GM19035 (cell line): Measurements from ENCODE around the gene COL6A3.
"Not testable (repeated sequence)": the region's sequence is repeated elsewhere in the genome, so short reads cannot be mapped to it uniquely, and the experiment has no call there.

Experiments used
- ATAC-seq: cut with Tn5 transposase; IDR thresholded peaks from one replicate; pipeline ENCODE4 v1.9.1; 2021; ENCODE audit not compliant: unreplicated experiment

The COL6A3 gene

DNA sequence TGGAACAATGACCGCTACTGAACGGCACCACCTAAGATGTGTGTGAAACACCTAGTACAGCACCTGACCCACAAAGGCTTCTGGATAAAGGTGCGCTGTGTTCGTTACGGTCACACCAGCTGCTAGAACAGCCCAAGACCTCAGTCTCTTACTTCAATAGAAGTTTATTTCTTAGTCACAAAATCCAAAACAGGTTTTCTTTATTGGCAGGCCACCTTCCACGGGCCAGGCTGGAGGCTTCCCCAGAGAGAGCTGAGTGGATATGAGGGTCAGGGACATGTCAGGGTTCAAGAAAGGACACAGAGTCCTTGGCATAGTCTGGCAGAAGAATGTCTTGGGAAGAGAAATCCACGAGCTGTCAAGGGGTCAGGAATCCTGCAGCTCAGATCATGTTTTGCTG is 92.2 kb downstream of the COL6A3 start:
- ATAC-seq: no peak

DNA sequence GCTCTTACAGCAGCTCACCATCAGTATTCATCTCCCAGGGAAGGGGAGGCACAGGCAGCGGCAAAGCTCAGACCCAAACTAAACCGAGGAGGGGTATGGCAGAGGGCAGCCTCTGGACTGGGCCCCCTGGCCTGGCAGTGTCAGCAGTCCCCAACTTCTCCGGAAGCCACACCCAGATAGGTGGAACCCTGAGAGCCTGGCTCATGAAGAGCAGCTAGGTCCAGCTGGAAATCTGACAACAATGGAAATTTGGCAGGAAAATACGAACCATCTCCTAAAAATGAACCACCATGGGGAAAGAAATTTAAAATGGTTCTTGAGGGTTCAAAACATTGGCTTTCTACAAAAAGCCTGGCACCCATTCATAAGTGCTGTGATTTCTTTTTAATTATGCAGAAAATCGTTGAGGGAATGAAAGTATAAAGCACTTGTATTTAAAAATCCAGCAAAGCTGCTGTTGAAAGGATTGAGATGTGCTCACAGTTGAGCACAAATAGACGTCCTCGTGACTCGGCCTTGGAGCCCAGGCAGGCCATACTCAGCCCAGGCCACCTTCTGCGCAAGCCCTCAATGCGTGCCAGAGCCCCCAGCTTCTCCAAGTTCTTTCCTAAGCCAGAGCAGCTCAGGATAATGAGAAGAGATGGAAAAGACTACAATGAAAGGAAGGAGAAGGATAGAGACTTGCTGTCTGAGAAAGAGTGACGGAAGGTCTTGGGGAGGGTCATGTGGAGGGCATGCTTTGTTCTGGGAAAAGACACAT is 93.0 kb downstream of the COL6A3 start:
- ATAC-seq: no peak

DNA sequence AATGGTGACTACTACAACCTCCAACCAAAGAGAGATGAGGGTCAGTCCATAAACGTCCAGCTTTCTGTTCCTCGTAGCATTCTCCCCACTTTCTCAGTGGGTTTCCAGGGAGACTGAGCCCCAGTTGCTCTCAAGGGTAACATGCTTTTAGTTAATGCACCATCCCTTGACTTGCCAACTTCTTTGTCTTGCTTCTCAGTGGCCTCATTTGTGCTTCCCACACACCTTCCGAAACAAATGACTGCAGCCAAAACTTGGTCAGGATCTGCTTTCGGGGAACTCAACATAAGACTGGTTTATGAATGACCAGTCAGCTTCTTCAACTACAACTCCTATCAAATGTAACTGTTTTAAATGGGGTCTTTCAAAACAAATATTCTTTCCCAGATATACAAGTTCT is 94.1 kb downstream of the COL6A3 start:
- no peak for ATAC-seq

DNA sequence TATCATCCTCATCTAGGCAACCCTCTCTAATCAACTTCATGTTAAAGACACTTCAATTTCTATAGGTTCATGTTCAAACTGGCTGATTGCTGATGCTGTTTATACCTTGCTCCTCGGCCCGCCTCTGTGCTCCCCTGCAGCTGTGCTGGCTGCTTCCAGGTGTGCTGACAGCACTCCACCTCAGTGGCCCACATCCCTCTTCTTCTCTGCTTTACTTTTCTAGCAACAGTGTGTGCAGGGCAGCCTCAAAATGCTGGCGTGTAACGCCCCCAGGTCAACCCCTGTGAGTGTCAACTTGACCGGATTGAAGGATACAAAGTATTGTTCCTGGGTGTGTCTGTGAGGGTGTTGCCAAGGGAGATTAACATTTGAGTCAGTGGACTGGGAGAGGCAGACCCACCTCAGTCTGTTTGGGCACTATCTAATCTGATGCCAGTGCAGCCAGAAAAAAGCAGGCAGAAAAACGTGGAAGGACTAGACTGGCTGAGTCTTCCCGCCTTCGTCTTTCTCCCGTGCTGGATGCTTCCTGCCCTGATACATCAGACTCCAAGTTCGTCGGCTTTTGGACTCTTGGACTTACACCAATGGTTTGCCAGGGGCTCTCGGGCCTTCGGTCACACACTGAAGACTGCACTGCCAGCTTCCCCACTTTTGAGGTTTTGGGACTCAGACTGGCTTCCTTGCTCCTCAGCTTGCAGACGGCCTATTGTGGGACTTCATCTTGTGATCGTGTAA is 94.7 kb downstream of the COL6A3 start:
- ATAC-seq: no peak

DNA sequence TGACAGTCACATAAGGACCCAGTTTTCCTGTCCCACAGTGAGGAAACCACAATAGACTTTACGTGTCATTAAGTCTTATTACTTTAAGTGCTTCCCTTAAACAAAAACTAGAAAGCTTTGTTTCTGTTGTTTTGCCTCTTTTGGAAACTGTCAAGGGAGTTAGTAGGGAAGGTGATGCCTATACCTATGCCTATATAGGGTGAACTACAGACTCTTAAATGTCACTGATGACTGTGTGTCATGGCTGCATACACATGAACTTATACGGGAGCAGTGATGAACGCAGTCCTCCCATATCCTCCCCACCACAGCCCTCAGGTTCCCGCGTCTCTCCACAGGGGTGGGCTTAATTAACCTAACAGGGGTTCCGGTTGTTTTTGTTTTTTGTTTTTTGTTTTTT is 97.6 kb downstream of the COL6A3 start:
- no peak for ATAC-seq

DNA sequence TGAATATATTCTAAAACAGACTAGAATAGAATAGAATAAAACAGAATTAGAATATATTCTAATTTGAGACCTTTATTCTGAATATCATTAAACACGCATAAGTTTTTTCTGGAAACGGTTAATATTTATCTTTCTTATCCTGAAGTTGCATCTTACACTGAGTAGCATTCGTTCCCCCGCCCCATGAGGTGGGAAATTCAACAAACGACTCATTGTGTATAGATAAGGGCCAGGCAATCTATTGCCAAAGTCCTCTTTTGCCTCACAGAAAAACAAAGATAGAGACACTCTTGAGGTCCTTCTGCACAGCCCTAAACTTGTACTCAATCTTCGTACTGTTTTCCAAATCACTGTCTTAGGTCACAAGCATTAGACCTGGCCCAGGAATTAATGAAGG is 98.1 kb downstream of the COL6A3 start:
- no peak for ATAC-seq

DNA sequence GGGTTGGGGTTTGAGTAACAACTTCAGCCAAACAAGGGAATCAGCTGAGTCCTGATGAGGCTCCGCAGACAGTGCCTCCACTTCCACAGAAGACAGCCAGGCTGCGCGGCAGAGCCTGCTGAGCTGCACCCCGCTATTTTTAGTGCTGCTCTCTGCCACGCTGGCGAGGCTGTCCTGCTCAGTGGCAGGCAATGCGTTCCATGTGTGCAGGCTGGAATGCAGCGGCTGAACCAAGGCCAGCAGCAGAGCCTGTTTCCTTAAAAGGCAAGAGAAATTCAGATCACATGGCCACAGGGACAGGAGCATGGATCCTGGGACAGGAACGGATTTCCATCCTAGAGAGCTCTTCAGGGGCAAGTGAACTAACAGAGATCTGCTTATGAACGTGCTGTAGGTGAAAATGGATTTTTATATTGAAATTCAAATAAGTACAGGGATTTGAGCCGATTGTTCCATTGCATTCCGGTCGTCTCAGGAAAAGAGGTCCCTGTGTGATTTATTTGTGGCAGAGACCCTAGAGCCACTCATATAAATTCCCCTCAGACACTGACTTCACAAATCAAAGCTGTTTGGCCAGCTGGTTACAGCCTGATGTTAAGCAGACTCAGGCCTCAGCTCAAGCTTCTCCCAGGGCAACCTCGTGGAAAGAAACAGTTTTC is 98.7 kb downstream of the COL6A3 start:
- ATAC-seq: no peak

DNA sequence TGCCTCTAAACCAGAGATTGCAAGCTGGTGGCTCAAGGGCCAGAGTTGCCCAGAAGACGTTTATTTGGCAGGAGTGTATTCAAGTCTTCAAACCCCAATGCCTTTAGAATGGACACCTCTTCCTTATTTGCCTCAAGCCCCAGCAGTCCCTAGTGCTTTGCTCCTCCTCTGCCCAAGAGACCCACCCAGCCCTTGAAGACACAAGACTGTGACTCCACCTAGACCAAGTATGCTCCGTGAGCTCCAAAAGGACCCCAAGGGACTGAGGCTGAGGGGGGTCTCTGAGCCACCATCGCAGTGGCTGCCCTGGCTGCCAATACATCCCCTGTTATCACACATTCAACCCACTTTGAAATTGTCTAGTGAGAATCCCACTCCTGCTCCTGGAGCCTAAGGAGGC is 99.3 kb downstream of the COL6A3 start:
- ATAC-seq: no peak

DNA sequence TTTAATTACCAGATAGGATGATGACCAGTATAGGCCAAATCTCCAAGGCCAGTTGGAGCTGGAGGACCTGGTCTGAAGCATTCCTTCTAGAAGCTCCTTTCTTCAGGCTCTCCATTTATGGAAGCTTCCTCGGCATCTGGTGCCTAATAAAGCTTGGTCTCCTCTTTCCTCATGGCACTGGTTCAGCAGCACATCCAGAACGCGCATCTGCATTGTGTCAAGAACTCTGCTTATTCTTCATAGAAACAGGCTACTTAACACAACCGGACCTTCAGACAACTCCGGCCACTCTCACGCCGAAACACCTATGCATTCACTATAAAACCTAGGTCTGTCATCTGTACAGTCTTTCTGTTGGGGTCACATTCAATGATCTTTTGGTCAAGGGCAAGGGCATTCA is 99.8 kb downstream of the COL6A3 start:
- no peak for ATAC-seq

DNA sequence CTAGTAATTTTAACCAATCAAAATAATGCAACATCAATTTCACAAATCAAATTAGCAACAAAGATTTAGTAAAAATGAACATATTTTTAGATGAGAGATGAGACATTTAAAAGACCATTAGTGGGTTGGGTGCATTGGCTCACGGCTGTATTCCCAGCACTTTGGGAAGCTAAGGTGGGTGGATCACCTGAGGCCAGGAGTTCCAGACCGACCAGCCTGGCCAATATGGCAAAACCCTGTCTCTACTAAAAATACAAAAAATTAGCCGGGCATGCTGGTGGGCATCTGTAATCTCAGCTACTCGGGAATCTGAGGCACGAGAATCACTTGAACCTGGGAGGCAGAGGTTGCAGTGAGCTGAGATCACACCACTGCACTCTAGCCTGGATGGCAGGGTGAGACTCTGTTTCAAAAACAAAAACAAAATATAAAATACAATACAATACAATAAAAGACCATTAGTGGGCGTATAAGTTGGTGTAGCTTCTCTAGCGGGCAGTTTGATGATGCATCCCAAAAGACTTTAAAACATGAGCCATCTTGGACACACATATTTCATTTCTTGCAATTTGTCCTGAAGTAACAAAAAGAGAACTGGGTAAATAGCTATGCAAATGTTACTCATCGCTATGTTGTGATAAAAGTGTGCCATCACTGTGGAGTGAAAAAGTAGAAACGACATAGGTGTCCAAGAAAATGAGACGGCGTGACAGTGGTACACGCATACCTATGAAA is 101.8 kb downstream of the COL6A3 start:
- no peak for ATAC-seq

DNA sequence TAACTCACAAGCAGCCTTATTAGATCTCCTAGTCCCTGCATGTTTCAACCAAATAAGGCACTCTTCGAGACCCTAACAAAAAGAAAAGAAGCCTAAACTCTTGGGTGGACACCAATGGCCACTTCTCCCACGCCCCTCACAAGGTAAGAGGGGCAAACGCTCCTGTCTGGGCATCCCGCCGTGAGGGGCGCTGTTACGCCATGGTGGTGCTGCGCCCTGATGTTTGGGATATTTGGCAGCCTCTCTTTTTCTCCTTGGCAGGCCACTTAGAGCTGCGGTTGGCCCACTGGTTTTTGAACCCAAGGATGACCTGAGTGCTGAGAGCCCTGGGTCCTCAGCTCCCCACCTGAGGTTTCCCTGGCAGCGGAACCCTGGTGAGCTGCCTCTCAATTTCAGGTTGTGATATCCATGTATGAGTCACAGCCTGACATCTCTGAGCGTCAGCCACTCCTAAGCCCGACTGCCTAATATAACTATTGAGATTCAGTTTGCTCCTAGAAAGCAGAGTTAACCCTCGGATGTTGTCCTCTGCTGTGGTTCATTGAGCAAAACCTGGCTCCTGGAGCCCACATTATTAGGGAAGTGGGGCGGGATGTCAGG is 103.3 kb downstream of the COL6A3 start:
- ATAC-seq: no peak

DNA sequence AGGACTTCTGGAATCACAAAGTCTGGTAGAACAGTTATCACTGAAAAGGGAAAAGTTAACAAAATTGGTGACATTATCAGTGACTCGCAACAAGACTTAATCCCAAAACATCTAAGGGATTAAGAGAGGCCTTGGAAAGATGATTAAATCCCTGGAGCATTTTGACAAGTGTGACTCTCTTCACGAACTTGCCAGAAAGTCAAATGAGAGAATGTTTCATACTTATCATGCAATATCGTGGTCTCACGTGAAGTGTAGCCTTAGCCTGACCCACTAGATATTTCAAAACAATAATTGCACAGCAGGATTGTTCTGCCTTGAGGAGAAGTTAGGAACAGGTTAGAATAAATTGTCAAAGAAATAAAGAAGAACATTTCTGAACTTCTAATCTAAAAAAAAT is 104.5 kb downstream of the COL6A3 start:
- no peak for ATAC-seq

DNA sequence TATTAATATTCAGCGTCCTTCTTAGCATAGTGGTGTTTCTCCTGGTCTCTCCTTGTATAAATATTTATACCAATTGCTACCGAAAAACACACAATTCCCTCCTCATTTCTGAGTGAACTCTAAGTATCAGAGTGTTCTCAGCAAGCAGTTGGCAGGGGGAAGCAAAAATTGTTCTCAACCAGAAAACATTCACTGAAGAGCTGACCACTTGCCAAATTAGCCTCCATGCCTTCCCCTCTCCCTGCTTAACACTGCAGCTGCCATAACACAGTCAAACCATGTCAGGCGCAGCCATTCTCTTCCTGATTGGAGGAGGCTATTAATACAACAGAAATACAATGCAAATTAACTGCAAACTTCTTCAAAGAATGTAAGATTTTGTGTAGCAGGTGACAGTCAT is 105.0 kb downstream of the COL6A3 start:
- no peak for ATAC-seq

DNA sequence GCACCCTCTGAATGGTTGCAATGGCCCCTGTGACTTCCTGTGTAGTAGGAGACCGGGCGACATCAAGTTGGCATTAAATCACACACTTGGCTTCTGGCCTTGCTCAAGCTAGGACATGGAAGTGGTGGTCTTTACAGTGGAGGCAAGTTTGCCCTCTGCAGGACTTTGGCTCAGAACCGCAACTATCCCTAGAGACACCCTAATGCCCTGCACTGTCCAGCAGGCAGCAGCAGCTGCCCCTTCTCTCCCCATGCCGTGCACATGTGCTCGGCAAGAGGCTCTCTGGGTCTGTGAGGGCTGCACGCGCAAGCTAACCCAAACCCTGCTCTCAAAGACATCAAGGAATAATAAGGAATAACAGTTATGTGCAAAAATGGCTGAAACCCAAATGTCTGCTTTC is 106.5 kb downstream of the COL6A3 start:
- no peak for ATAC-seq

DNA sequence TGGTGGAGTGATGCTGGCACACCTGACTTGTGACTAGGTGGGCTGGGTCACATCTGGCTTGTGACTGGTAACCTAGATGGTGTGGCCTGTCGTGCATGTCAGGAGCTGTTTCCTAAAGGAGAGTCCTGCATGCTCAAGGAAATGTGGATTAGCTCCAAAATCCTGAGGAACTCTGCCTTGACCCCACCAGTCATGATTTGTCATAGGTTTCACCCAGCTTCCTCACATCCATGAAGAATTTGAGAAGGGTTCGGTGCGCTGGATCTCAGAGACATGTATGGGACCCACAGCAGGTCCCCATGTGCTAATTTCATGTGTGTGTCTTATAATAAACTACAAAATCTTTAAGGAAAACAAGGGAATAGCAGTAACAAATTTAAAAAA is 107.2 kb downstream of the COL6A3 start:
- ATAC-seq: no peak

DNA sequence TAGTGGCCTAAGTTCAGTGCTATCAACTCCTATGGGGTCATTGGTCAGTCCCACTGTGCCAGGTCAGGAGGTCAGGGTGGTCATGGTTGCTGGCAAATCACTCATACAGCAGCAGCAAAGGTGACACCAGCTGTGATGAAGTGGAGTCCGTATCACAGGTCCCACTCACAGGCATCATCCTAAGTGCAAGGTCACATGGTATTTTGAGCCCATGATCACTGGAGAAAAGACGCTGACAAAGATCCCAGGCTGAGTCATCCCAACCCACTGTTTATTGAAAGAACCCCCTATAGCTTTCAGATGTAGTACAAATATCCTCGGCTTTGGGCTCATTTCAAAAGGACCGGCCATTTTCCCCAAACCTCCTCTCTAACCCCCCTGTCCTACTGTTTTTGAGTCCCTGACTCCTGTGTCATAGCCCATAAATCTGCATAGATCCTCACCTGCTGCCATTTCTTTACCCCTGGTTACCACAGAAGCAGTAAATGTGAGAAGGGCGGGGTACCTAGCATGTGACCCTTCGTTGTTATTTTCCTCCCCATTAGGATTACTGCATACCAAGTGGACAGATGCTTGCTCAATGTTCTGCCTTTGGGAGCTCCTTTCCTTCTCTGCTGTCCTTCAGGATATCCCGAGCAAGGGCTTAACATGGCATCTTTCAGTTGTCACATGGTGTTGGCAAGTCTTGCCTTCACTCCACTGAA is 107.7 kb downstream of the COL6A3 start:
- no peak for ATAC-seq

DNA sequence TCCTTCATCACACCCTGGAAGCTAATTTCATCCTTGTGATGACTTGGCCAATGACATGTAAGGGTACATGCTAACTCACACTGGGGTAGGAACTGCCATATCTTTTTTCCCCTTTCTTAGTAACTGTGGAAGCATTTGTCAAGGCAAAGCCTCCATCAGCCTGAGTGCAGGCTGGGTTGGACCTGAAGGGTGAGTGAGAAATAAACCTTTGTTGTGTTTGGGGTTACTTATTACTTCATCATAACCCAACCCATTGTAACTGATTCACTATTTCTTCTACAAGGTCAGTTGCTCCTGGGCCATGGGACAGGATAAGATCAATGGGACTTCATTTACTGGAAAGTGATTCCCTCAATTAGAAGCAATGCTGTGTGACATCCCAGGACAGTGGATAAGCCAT is 108.4 kb downstream of the COL6A3 start:
- no peak for ATAC-seq

DNA sequence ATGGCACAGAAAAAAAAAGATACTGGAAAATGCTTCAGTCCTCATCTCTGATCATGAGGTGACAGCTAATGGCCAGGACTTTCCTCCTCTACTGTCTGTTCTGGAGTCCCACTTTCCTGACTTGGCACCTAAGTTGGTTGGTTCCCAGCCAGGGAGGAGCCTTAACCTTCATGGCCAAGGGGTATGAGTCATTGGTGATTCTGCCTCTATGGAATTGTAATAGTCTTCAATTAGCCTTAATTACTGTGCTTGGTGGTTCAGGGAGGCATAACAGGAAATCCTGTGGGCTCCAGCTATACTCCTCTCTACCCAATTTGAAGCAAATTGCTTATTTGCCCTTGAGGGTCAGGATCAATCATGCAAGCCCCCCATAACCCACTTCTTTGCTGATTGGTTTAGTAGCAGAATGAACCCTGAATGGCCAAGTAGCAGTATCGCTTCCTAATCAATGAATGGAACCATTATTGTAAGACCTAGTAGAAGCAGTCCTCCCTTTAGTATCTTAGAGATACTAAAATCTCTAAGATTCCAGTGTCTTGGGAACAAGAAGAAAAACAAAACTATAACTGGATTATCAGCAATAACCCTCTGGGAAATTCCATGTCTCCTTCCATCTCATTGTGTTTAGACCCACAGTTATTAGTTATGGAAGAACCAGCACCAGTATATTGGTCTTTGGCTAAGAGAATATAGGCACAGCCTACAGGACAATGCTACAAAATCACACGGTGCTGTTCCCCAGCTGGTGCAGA is 109.0 kb downstream of the COL6A3 start:
- ATAC-seq: no peak

DNA sequence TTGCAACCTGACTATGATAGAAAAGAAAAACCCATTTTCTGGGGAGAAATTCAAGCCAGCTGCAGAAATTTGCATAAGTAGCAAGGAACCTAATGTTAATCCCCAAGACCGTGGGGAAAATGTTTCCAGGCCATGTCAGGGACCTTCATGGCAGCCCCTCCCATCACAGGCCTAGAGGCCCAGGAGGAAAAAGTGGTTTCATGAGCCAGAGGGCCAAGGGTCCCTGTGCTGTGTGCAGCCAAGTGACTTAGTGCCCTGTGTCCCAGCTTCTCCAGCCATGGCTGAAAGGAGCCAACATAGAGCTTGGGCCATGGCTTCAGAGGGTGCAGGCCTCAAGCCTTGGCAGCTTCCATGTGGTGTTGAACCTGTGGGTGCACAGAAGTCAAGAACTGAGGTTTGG is 110.7 kb downstream of the COL6A3 start:
- ATAC-seq: not testable (repeated sequence)

DNA sequence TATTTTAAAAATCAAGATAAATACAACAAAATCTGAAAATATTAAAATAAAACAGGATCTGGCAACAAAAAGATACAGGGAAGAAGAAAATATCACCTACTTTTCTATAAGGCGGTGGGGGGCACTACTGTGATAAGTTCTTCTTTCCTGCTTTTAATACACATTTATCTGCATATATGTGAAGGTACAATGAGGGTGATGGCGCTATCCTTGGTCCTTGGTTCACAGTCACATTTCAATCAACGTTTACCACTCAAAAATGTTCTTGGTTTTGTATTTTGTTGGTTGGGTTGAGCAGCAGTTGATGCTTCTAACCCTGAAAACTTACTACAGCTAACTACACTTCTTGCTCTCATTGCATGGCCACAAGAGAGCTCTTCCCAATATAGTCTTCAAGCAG is 112.4 kb downstream of the COL6A3 start:
- ATAC-seq: no peak
